ENCODE data around the gene HSPA12A.

- no peak for TF ChIP-seq CTCF (IDR thresholded peaks at IDR 0.05)
- TF ChIP-seq POLR2A (IDR thresholded peaks at IDR 0.05) = no peak
Observed at GRCh38 chr10:116676118-116676517, 66.2 kb downstream of the HSPA12A start.
